Measurements from ENCODE around the gene SGPP1.
"Not testable (repeated sequence)": the region's sequence is repeated elsewhere in the genome, so short reads cannot be mapped to it uniquely, and the experiment has no call there.

The SGPP1 gene, protein sequence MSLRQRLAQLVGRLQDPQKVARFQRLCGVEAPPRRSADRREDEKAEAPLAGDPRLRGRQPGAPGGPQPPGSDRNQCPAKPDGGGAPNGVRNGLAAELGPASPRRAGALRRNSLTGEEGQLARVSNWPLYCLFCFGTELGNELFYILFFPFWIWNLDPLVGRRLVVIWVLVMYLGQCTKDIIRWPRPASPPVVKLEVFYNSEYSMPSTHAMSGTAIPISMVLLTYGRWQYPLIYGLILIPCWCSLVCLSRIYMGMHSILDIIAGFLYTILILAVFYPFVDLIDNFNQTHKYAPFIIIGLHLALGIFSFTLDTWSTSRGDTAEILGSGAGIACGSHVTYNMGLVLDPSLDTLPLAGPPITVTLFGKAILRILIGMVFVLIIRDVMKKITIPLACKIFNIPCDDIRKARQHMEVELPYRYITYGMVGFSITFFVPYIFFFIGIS

DNA sequence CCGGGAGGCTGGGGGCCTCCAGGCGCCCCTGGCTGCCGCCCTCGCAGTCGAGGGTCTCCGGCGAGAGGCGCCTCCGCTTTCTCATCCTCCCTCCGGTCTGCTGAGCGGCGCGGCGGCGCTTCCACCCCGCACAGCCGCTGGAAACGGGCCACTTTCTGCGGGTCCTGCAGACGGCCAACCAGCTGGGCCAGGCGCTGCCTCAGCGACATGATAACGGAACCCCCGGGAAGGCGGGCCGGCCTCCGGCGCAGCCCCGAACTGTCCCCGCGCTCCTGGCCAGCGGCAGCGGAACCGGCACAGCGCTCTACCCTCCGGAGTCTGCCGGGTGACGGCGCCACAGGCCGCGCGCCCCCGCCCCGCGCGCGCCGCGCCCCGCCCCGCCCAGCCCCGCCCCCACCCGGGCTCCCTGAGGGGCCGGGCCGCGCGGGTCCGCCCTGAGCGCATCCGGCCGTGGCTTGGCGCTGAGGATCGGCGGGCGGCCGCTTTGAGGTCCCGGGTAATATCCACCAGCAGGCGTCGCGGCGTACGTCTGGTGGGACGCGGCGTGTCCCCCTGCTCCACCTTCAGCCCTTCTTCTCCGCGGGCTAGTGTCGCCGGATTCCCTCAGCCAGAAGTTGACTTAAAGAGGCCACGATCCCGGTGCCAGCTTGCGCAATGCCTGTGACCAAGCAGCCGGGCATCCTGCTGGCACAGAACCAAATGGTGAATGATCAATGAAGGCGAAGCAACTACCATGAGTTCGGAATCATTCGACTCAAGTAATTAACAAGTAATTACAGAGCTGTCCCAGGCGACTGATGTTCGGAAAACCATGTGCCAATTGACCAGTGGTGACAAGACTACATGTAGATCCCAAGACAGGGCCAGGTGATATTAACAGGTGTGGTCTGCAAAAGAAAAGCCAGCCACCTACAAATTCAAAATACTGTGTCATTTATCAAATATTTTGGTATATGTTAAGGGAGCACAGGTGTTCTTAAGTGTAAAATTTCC is at the start of gene SGPP1:
TSS of gene SGPP1 (minus strand) at position 330 of the 993 bp plus-strand sequence. CDS start at position 209, 121 bp downstream.
- DNase-seq (ENCODE audit: low read depth in 2 of 2), result peak; percentile 74 to 76

DNA sequence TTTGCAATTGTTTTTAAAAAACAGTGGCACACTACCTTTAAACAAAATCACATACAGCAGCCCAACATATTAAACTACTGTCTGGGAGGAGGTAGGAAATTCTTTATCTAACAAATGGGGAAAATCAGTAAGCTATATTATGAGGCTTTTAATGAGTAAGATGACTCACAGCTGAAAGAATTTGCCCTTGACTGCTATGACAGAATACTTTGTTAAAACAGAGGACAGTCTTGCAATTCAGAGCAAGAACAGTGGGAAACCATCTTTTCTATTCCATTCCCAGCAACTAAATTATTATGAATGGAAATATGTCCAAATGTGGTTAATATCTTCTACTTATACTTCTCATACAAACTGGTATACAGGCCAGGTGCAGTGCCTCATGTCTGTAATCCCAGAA is 49.2 kb upstream of the SGPP1 start:
- no peak for DNase-seq (ENCODE audit: low read depth in 2 of 2)

DNA sequence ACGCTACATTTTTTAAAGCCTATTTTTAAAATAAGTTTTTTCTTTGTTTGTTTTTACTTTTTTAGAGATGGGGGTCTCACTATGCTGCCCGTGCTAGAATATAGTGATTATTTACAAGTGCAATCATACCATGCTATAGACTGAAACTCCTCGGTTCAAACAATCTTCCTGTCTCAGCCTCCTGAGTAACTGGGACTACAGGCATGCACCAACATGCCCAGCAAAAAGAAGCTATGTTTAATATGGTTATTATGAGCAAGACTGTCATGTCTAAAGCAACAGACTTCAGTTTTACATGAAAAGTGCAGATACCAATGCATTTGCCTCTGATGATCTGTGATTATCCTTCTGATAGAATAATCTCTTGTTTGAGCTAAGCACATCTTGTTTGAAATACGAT is 45.6 kb upstream of the SGPP1 start:
- DNase-seq (ENCODE audit: low read depth in 2 of 2), result no peak

DNA sequence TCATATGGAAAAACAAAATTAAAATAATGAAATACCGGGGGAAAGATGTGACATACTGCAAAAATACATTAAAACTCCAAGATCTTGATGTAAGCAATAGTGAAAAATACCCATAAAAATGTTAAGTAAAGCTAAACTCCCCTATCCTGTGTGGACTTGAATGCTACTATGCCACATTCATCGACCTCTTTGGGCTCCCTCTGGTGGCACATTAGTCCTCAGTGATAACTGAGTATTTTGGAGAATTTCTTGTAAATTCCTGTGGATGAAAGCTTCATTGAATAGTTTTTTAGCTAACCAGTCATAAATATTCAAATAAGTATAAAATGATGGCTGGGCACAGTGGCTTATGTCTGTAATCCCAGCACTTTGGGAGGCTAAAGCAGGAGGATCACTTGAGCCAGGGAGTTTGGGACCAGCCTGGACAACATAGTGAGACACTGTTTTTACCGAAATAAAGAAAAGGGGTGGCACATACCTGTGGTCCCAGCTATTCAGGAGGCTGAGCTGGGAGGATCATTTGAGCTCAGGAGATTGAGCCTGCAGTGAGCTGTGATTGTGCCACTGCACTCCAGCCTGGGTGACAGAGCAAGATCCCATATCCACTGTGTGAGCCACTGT is 42.4 kb upstream of the SGPP1 start:
- DNase-seq (ENCODE audit: low read depth in 2 of 2), result no peak

DNA sequence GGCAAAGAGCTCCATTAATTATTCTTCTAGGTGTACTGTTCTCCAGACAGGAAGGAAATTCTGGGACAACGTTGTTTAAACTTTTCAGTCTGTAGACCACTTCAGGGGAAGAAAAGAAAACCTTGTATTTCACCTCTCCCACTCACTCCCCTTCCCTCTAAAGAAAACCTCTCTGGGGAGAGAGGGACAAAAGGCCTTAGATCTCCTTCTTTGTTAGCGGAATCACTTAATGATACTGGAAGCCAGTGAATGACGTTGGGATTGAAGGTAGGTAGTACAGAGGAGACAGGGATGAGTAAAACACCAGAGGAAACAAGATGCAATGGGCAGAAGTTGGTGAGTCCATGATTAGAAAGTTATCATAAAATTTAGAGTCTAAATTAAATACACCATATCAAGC is 38.7 kb upstream of the SGPP1 start:
- DNase-seq (ENCODE audit: low read depth in 2 of 2), result no peak

DNA sequence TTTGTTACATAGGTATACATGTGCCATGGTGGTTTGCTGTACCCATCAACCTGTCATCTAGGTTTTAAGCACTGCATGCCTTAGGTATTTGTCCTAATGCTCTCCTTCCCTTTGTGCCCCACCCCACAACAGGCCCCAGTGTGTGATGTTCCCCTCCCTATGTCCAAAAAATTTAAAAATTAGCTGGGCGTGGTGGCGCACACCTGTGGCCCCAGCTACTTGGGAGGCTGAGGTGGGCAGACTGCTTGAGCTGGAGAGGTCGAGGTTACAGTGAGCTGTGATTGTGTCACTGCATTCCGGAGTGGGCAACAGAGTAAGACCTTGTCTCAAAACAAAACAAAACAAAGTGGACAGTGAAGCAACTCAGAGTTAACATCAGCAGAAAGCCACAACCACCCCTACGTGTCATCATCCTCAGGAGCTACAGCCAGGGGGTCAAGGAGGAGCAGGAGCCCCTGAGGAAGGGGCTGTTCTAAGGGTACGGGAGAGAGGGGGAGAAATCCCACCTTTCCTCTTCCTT is 36.8 kb upstream of the SGPP1 start:
- no peak for DNase-seq (ENCODE audit: low read depth in 2 of 2)

DNA sequence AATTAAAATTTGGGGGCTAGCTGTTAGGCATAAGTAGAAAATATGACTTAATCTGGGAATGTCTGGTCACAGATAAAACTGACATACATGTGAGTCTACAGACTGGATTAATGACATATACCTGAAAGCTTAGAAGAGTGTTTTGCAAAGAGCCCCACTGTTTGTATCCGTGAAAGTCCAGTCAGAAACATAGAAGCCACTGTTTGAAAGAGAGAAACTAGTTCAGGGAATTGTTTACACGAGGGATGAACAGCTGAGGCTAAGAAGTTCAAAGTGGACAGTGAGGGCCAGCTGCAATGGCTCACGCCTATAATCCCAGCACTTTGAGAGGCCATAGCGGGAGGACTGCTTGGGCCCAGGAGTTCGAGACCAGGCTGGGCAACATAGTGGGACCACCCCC is 36.2 kb upstream of the SGPP1 start:
- DNase-seq (ENCODE audit: low read depth in 2 of 2), result no peak

DNA sequence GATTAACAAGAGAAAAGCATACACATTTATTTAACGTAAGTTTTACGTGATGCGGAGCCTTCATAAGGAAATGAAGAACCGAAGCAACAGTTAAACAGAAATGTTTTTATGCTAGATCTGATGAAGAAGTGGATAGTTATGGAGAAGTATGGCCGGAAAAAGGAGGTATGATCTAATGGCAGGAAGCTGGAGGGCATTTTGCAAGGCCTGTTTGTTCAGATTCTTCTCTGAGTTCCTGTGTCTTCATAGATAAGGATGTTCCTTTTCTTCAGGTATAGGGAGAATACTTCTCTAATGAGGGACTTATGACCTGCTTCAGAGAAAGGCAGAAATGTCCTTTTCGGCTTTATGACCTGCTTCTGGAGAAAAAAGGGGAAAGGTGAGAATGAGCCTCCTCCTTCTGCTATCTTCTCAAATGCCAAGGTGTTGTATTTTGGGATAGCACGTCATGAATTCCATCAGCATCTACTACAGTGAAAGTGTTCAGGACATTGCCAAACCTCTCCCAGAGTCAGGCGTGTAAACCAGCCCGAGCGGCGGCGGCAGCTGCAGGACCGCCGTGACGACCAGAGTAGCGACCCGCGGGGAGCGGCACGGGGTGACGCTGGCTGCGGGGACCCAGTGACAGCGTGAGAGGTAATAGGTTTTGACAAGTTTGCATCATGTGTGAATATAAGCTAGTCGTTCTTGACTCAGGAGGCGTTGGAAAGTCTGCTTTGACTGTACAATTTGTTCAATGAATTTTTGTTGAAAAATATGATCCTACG is 33.7 kb upstream of the SGPP1 start:
- no peak for DNase-seq (ENCODE audit: low read depth in 2 of 2)

DNA sequence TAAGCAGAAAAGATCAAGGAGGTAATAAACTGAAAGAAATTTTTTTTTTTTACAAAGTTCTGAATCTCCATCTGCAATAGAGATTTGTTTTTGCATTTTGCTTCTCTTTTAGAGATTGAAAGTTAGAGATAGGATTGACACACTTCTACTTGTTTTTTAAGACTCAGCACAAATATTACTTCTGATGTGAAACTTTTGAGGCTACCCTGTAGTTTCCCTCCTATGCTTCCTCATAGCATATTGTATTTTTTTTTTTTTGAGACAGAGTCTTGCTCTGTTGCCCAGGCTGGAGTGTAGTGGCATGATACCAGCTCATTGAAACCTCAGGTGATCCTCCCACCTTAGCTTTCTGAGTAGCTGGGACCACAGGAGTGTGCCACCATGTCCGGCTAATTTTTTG is 32.1 kb upstream of the SGPP1 start:
- DNase-seq (ENCODE audit: low read depth in 2 of 2), result no peak

DNA sequence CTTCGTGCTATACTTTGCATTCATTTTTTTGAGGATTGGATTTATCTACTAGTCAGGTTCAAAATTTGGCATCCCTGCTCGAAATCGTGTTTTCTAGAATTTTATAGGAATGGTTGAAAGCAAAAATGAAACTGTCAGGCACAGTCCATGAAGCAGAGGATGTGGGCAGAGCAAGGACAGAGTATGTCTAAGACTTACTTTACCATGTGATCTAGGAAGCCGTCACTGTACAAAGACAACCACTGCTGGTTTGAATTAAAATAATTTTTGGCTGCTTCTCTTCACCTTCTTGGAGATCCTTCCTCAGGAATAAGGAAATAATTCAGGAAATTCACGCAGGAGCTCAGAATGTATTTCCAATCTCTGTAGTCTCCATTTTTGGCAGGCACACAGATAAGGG is 31.6 kb upstream of the SGPP1 start:
- no peak for DNase-seq (ENCODE audit: low read depth in 2 of 2)

DNA sequence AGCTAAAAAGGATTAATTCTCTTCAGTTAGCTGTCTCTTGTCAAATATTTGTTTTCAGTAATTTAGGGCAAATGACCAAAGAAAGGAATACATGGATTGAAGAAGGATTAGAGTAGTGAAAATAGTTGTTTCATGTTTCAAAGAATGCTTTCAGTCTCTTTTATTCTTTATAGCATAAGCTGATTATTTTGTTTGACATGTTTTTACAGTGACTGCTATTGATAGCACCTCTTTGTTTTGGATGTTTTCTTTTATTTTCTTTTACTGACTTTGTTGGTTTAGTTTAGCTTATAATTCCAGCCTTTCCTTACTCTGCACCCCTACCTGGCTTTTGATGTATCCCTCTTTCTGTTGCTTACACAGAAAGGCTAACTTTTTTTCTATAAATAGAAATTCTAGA is 29.3 kb upstream of the SGPP1 start:
- no peak for DNase-seq (ENCODE audit: low read depth in 2 of 2)

DNA sequence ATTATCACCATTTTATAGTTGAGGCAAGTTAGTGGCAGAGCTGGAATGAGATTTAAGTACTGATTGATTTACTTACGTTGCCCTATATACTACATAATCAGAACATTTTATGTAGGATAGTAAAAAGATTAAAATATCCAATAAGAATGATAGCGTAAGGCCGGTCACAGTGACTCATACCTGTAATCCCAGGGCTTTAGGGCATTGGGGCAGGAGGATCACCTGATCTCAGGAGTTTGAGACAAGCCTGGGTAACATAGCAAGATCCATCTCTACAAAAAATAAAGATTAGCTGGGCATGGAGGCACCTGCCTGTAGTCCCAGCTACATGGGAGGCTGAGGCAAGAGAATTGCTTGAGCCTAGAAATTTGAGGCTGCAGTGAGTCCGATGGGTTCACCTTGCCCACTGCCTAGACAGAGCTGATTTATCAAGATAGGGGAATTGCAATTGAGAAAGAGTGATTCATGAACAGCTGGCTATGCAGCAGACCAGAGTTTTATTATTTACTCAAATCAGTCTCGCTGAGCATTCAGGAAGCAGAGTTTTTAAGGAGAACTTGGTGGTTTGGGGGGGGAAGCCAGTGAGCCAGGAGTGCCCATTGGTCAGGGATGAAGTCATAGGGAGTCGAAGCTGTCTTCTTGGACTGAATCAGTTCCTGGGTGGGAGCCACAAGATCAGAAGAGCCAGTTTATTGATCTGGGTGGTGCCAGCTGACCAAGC is 24.7 kb upstream of the SGPP1 start:
- no peak for DNase-seq (ENCODE audit: low read depth in 2 of 2)

DNA sequence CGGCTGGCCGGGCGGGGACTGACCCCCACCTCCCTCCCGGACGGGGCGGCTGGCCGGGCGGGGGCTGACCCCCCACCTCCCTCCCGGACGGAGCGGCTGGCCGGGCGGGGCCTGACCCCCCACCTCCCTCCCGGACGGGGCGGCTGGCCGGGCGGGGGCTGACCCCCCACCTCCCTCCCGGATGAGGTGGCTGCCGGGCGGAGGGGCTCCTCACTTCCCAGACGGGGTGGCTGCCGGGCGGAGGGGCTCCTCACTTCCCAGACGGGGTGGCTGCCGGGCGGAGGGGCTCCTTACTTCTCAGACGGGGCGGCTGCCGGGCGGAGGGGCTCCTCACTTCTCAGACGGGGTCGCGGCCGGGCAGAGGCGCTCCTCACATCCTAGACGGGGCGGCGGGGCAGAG is 23.2 kb upstream of the SGPP1 start:
- not testable (repeated sequence) for DNase-seq (ENCODE audit: low read depth in 2 of 2)

DNA sequence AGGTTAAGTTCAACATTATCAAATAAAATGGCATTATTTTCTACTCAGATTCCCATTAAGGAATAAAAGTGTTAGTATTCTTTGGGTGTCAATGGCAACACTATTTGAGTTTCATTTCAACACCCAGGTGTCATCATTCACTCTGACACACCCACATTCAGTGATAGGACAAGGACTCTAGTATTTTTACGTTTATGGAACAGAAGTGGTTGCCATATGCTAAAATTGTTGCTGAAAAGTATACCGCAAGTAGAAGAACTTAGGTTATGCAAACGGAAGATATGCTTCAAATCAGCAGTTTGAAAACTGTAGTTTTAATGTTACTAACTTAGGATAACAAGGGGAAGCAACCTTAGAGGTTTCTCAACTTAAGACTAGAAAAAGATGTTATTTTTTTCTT is 20.0 kb upstream of the SGPP1 start:
- no peak for DNase-seq (ENCODE audit: low read depth in 2 of 2)

DNA sequence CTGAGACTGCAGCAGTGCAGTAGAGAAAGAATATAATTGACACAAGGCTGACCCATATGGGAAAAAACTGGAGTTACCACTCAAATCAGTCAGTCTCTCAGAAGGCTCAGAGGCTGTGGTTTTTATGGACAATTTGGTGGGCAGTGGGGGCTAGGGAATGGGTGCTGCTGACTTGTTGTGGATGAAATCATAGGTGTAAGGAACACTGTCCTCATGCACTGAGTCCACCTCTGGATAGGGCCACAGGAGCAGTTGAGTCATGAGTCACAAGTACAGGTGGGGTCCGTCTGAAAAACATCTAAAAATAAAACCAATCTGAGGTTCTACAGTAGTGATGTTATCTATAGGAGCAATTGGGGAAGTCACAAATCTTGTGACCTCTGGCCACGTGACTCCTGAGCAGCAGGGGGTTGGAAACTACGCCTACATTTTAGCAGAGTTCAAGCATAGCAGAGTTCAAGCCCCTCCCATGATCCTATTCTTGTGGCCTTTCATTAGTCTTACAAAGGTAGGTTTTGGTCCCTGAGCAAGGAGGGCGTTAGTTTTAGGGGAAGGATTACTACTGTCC is 18.1 kb upstream of the SGPP1 start:
- no peak for DNase-seq (ENCODE audit: low read depth in 2 of 2)

DNA sequence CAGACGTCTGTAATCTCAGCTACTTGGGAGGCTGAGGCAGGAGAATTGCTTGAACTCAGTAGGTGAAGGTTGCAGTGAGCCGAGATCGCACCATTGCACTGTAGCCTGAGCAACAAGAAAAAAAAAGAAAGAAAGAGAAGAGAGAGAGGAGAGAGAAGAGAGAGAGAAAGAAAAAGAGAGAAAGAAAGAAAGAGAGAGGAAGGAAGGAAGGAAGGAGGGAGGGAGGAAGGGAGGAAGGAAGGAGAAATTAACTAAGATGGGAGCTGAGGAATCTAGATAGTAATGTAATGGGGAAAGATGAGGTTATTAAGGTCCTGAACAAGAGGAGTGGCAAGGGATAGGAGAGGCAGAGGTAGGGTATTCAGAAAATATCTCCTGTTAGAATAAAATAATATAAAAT is 17.4 kb upstream of the SGPP1 start:
- DNase-seq (ENCODE audit: low read depth in 2 of 2), result no peak

DNA sequence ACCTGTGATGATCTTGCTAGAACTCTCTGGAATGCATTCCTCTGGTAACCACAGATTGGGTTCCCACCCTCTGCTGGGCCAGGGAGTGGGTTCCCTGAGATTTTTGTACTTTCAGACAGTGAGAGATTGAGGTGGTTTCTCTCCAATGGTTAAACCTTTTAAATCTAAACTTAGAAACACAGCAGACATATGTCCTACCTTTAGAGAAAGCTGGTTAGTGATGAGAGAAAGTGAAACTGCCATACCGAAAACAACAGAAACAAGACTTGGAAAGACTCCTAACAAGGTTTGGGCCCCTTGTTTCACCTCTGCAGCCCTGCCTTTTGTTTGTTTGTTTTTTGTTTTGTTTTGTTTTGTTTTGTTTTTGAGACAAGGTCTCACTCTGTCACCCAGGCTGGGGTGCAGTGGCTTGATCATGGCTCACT is 9.7 kb upstream of the SGPP1 start:
- no peak for DNase-seq (ENCODE audit: low read depth in 2 of 2)

DNA sequence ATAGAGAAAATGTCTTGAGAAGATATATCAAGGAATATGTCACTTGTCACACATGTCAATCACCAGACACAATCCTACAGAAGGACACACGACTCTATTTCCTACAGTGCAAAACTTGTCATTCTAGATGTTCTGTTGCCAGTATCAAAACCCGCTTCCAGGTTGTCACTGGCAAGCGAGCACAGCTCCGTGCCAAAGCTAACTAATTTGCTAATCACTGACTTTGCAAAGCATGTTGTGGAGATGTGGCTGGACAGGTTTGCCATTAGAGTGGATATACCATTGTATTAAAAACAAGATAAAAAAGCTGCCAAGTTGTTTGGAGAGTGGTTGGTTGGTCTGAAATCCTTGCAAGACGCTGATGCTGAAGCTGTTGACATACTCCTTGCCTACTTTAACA is 7.9 kb upstream of the SGPP1 start:
- DNase-seq (ENCODE audit: low read depth in 2 of 2), result no peak

DNA sequence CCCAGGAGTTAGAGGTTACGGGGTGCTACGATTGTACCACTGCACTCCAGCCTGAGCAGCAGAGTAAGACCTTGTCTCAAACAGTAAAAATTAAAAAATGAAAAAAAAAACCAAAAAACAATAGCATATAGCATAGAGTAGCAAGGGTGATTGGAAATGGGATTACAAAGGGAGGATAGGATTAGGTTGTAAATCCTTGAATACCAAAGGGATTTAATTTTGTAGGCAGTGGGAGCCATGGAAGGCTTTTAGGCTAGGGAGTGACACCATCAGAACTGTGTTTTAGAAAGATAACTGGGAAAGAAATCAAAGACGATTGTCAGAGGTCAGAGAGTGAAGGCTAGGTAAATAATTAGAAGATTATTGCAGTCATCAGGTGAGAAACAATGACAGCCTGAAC is 2.8 kb upstream of the SGPP1 start:
- no peak for DNase-seq (ENCODE audit: low read depth in 2 of 2)

DNA sequence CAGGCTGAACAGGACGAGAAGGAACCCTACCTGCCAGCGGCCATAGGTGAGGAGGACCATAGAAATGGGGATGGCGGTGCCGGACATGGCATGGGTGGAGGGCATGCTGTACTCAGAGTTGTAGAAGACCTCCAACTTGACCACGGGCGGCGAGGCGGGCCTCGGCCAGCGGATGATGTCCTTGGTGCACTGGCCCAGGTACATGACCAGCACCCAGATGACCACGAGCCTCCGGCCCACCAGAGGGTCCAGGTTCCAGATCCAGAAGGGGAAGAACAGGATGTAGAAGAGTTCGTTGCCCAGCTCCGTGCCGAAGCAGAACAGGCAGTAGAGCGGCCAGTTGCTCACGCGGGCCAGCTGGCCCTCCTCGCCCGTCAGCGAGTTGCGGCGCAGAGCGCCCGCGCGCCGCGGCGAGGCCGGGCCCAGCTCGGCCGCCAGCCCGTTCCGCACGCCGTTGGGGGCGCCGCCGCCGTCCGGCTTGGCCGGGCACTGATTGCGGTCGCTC is 582 bp downstream of the SGPP1 start:
- DNase-seq (ENCODE audit: low read depth in 2 of 2), result no peak
